SK-N-SH (cell line): ENCODE results near the gene BRD1. TPM values are rescaled to one million over a fixed set of nuclear protein-coding genes. Genes with fewer than 3 reads are reported as not detected.

ENCODE experiments used
- CTCF ChIA-PET: fragments of 300-600, 350-600 bp; formaldehyde crosslinking; extraction: SDS; loops from one replicate; lab custom pipeline; 2021; lab: Yijun Ruan, JAX
- POLR2A ChIA-PET: fragments of 350-600 bp; sonication (Branson Sonifier 250); formaldehyde crosslinking; extraction: SDS; loops from one replicate; lab custom pipeline; 2020; ENCODE audit warnings: antibody characterized with exemption, inconsistent platforms; lab: Yijun Ruan, JAX
- DNase-seq: peaks from one replicate; pipeline ENCODE4 v3.0.0; 2012
- H2AFZ ChIP-seq: fragments of 200-600 bp; sonication (generic); 2 replicates; pipeline ENCODE4 v1.8.1; 2016; ENCODE audit warnings: antibody characterized with exemption, mild to moderate bottlenecking, low read depth
- H3F3A ChIP-seq: fragments of 200-600 bp; sonication (generic); replicated peaks from 2 replicates; pipeline ENCODE3; 2016; ENCODE audit warnings: antibody characterized with exemption, mild to moderate bottlenecking; ENCODE audit not compliant: insufficient read depth
- H3K27ac ChIP-seq, 2 experiments: fragments of 200-500 bp in 1 of 2; fragments of 200-600 bp in 1 of 2; sonication (Bioruptor generic) in 1 of 2; sonication (generic), shearing (Covaris generic) in 1 of 2; 2 replicates each; pipeline versions ENCODE4 v1.5.1 to v1.6.1; 2014 to 2016; ENCODE audit warnings: low read depth in 2 of 2, inconsistent platforms in 1 of 2, low read length in 1 of 2, mild to moderate bottlenecking in 1 of 2, mixed read lengths in 1 of 2
- H3K27me3 ChIP-seq: fragments of 200-600 bp; sonication (generic), shearing (Covaris generic); 2 replicates; pipeline ENCODE4 v1.6.1; 2016; ENCODE audit warnings: mixed run types; ENCODE audit not compliant: insufficient read depth
- H3K36me3 ChIP-seq, 2 experiments: fragments of 200-500 bp in 1 of 2; fragments of 200-600 bp in 1 of 2; sonication (Bioruptor generic) in 1 of 2; sonication (generic) in 1 of 2; replicated peaks in 1 of 2; 2 replicates each; pipeline versions ENCODE3 to v1.5.1; 2014 to 2016; ENCODE audit warnings: low read length in 1 of 2, mild to moderate bottlenecking in 1 of 2; ENCODE audit not compliant: insufficient read depth in 2 of 2, control insufficient read depth in 1 of 2
- H3K4me1 ChIP-seq, 2 experiments: fragments of 200-500 bp in 1 of 2; fragments of 200-600 bp in 1 of 2; sonication (Bioruptor generic) in 1 of 2; sonication (generic), shearing (Covaris generic) in 1 of 2; 2 replicates each; pipeline versions ENCODE4 v1.5.1 to v1.6.1; 2014 to 2016; ENCODE audit warnings: low read depth in 1 of 2, low read length in 1 of 2, mixed run types in 1 of 2; ENCODE audit not compliant: insufficient read depth in 2 of 2, control insufficient read depth in 1 of 2
- H3K4me2 ChIP-seq: fragments of 200-600 bp; sonication (generic), shearing (Covaris generic); 2 replicates; pipeline ENCODE4 v1.6.1; 2017; ENCODE audit warnings: mixed run types
- H3K4me3 ChIP-seq, 2 experiments: fragments of 200-500 bp in 1 of 2; fragments of 200-600 bp in 1 of 2; sonication (Bioruptor generic) in 1 of 2; sonication (generic), shearing (Covaris generic) in 1 of 2; 2 replicates each; pipeline versions ENCODE4 v1.5.1 to v1.8.1; 2014 to 2016; ENCODE audit warnings: low read depth in 2 of 2, inconsistent platforms in 1 of 2, low read length in 1 of 2, mild to moderate bottlenecking in 1 of 2, mixed read lengths in 1 of 2, moderate library complexity in 1 of 2
- H3K79me2 ChIP-seq: fragments of 200-600 bp; sonication (generic); 2 replicates; pipeline ENCODE4 v1.8.1; 2017; ENCODE audit warnings: mild to moderate bottlenecking; ENCODE audit not compliant: insufficient read depth
- H3K9ac ChIP-seq: fragments of 200-600 bp; sonication (generic); 2 replicates; pipeline ENCODE4 v1.6.1; 2017; ENCODE audit warnings: mixed run types
- H3K9me2 ChIP-seq: fragments of 200-600 bp; sonication (generic); 2 replicates; pipeline ENCODE4 v1.6.1; 2017; ENCODE audit warnings: mixed run types
- H3K9me3 ChIP-seq: fragments of 200-600 bp; sonication (generic); 2 replicates; pipeline ENCODE4 v1.6.1; 2017; ENCODE audit warnings: mixed run types, mild to moderate bottlenecking, moderate library complexity
- H4K20me1 ChIP-seq: fragments of 200-600 bp; sonication (generic); 2 replicates; pipeline ENCODE4 v1.6.1; 2017; ENCODE audit warnings: mild to moderate bottlenecking, mixed run types; ENCODE audit not compliant: insufficient read depth
- CHD2 ChIP-seq: fragments of 150-350 bp; IDR thresholded peaks from 2 replicates; pipeline ENCODE4 v1.6.1; 2018; ENCODE audit warnings: low read length; ENCODE audit not compliant: partially characterized antibody
- ELF1 ChIP-seq: IDR thresholded peaks from 2 replicates; pipeline ENCODE4 v1.4.0; 2012
- FOXJ3 ChIP-seq: sonication (generic); formaldehyde crosslinking; IDR thresholded peaks from 2 replicates; pipeline ENCODE4 v1.5.1; 2020; ENCODE audit warnings: mild to moderate bottlenecking, missing genetic modification reagents
- GABPA ChIP-seq: IDR thresholded peaks from 2 replicates; pipeline ENCODE4 v1.4.0; 2012; ENCODE audit warnings: low read depth, mild to moderate bottlenecking
- MEF2A ChIP-seq: IDR thresholded peaks from 2 replicates; pipeline ENCODE4 v1.4.0; 2012; ENCODE audit warnings: low read depth, borderline replicate concordance
- NFIC ChIP-seq: IDR thresholded peaks from 2 replicates; pipeline ENCODE4 v1.4.0; 2012; ENCODE audit warnings: borderline replicate concordance
- RAD21 ChIP-seq: IDR thresholded peaks from 2 replicates; pipeline ENCODE4 v1.6.1; 2012; ENCODE audit warnings: mild to moderate bottlenecking, low read length
- RCOR1 ChIP-seq: fragments of 150-350 bp; IDR thresholded peaks from 2 replicates; pipeline ENCODE4 v1.6.1; 2017; ENCODE audit warnings: antibody characterized with exemption, low read length
- RFX5 ChIP-seq: IDR thresholded peaks from 2 replicates; pipeline ENCODE4 v1.6.1; 2012; ENCODE audit warnings: mild to moderate bottlenecking, improper control_type of control experiment, low read length
- SMC3 ChIP-seq: IDR thresholded peaks from 2 replicates; pipeline ENCODE4 v1.6.1; 2012; ENCODE audit warnings: low read depth, low read length, improper control_type of control experiment
- WGBS: methylation state at CpG from one replicate; pipeline ENCODE4 v1.1.6; 2017; ENCODE audit warnings: low lambda C conversion rate; 5-methylcytosine and 5-hydroxymethylcytosine counted together
- polyA plus RNA-seq, 3 experiments: library from polyadenylated mRNA; depleted of rRNA; stranded (reverse); fragments of >200 nt; gene quantifications; 2 replicates each; pipeline ENCODE4 v1.2.3, GENCODE V29; 2012
- TF ChIP-seq, protein P1 (sequence below): fragments of 200-600 bp; sonication (generic); IDR thresholded peaks from 2 replicates; pipeline ENCODE4 v1.6.1; 2017; ENCODE audit warnings: antibody characterized with exemption, mild to moderate bottlenecking, moderate library complexity
- TF ChIP-seq, protein P2 (sequence below): fragments of 150-350 bp; IDR thresholded peaks from 2 replicates; pipeline ENCODE4 v1.6.1; 2017; ENCODE audit warnings: antibody characterized with exemption, low read length, low read depth, borderline replicate concordance
- TF ChIP-seq, protein P3 (sequence below): IDR thresholded peaks from 2 replicates; pipeline ENCODE4 v1.4.0; 2012; ENCODE audit warnings: low read depth
- TF ChIP-seq, protein P4 (sequence below): IDR thresholded peaks from 2 replicates; pipeline ENCODE4 v1.6.1; 2012; ENCODE audit warnings: mild to moderate bottlenecking, low read depth, low read length, moderate library complexity
- TF ChIP-seq, protein P5 (sequence below): IDR thresholded peaks from 2 replicates; pipeline ENCODE4; 2012

BRD1 gene
- polyA plus RNA-seq, 1 of the 3 experiments (the other 2 are of a cell fraction) = 10.3 TPM

DNA sequence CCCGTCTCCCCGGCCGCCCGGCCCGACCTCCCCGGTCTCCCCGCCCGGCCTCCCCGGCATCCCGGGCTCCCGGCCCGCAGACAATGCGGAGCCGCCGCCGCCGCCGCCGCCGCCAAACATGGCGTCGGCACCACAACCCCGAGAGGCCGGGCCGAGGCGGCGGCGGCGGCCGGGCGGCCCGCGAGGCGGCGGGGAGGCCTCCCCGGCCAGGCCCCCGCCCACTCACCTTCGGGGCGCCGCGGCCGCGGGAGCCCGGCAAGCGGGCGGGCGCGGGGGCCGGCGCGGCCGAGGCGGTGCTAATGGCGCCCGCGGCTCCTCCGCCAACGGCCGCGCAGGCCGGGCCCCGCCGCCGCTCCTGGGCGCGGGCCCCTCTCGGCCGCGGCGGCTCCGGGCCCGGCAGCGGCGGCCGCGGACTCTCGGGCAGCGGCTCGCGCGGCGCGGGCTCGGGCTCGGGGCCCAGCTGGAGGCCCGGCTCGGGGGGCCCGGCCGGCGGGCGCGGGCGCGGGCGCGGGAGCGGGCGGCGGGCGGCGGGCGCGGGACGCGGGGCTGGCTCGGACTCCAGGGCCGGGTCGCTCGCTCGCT is 311 bp downstream of the BRD1 start:
- H4K20me1 ChIP-seq = peaks cover 45% of the 10 kb centered on the region
- H2AFZ ChIP-seq = no peak overlapping the region
- CTCF ChIA-PET = interaction anchor here (0.6 to 1.2 kb wide), 2 partner anchors 18 to 87 kb away, joined by 3 read pairs; no protein-coding TSS in a partner anchor
- H3K4me3 ChIP-seq = peak overlapping the region; percentile 80 to 81
- peak overlapping the region; percentile 95 for H3K9ac ChIP-seq
- no CpG with 5 or more reads among the region's 110 CpGs for WGBS
- peaks cover 48% of the 10 kb centered on the region for H3K79me2 ChIP-seq
- POLR2A ChIA-PET = no interaction called here
- DNase-seq = peak; percentile 77
- peak overlapping the region; percentile 60 to 65 for H3K27ac ChIP-seq
- H3K9me2 ChIP-seq = no peaks in the 10 kb centered on the region
- peaks cover 9 to 24% of the 10 kb centered on the region in 2 experiments; a peak in 2 of 4 replicates for H3K4me1 ChIP-seq
- no peaks in the 10 kb centered on the region; the same call in 1 of the 2 replicates for H3K27me3 ChIP-seq
- H3K36me3 ChIP-seq = peaks cover 15 to 22% of the 10 kb centered on the region in 2 experiments
- TF ChIP-seq MEF2A = no peak
- TF ChIP-seq, protein P1, sequence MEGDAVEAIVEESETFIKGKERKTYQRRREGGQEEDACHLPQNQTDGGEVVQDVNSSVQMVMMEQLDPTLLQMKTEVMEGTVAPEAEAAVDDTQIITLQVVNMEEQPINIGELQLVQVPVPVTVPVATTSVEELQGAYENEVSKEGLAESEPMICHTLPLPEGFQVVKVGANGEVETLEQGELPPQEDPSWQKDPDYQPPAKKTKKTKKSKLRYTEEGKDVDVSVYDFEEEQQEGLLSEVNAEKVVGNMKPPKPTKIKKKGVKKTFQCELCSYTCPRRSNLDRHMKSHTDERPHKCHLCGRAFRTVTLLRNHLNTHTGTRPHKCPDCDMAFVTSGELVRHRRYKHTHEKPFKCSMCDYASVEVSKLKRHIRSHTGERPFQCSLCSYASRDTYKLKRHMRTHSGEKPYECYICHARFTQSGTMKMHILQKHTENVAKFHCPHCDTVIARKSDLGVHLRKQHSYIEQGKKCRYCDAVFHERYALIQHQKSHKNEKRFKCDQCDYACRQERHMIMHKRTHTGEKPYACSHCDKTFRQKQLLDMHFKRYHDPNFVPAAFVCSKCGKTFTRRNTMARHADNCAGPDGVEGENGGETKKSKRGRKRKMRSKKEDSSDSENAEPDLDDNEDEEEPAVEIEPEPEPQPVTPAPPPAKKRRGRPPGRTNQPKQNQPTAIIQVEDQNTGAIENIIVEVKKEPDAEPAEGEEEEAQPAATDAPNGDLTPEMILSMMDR = no peak
- TF ChIP-seq FOXJ3 (CRISPR knock-in tag) = no peak
- TF ChIP-seq, protein P2, sequence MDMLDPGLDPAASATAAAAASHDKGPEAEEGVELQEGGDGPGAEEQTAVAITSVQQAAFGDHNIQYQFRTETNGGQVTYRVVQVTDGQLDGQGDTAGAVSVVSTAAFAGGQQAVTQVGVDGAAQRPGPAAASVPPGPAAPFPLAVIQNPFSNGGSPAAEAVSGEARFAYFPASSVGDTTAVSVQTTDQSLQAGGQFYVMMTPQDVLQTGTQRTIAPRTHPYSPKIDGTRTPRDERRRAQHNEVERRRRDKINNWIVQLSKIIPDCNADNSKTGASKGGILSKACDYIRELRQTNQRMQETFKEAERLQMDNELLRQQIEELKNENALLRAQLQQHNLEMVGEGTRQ = no peak
- no peak for TF ChIP-seq SMC3
- no peak for TF ChIP-seq RFX5
- no peak for TF ChIP-seq RCOR1
- TF ChIP-seq ELF1 = no peak
- TF ChIP-seq, protein P3, sequence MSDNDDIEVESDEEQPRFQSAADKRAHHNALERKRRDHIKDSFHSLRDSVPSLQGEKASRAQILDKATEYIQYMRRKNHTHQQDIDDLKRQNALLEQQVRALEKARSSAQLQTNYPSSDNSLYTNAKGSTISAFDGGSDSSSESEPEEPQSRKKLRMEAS = no peak
- TF ChIP-seq, protein P4, sequence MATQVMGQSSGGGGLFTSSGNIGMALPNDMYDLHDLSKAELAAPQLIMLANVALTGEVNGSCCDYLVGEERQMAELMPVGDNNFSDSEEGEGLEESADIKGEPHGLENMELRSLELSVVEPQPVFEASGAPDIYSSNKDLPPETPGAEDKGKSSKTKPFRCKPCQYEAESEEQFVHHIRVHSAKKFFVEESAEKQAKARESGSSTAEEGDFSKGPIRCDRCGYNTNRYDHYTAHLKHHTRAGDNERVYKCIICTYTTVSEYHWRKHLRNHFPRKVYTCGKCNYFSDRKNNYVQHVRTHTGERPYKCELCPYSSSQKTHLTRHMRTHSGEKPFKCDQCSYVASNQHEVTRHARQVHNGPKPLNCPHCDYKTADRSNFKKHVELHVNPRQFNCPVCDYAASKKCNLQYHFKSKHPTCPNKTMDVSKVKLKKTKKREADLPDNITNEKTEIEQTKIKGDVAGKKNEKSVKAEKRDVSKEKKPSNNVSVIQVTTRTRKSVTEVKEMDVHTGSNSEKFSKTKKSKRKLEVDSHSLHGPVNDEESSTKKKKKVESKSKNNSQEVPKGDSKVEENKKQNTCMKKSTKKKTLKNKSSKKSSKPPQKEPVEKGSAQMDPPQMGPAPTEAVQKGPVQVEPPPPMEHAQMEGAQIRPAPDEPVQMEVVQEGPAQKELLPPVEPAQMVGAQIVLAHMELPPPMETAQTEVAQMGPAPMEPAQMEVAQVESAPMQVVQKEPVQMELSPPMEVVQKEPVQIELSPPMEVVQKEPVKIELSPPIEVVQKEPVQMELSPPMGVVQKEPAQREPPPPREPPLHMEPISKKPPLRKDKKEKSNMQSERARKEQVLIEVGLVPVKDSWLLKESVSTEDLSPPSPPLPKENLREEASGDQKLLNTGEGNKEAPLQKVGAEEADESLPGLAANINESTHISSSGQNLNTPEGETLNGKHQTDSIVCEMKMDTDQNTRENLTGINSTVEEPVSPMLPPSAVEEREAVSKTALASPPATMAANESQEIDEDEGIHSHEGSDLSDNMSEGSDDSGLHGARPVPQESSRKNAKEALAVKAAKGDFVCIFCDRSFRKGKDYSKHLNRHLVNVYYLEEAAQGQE = no peak
- TF ChIP-seq CHD2 = no peak
- TF ChIP-seq, protein P5, sequence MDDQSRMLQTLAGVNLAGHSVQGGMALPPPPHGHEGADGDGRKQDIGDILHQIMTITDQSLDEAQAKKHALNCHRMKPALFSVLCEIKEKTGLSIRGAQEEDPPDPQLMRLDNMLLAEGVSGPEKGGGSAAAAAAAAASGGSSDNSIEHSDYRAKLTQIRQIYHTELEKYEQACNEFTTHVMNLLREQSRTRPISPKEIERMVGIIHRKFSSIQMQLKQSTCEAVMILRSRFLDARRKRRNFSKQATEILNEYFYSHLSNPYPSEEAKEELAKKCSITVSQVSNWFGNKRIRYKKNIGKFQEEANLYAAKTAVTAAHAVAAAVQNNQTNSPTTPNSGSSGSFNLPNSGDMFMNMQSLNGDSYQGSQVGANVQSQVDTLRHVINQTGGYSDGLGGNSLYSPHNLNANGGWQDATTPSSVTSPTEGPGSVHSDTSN = no peak
- TF ChIP-seq NFIC = no peak
- no peak for TF ChIP-seq RAD21
- TF ChIP-seq GABPA = no peak
- peak overlapping the region; percentile 92; the same call in 1 of the 2 replicates for H3K4me2 ChIP-seq
- H3F3A ChIP-seq = no peaks in the 10 kb centered on the region
- H3K9me3 ChIP-seq = no peaks in the 10 kb centered on the region
